Measurements from ENCODE around the gene THBD. TPM values are rescaled to one million over a fixed set of nuclear protein-coding genes. Genes with fewer than 3 reads are reported as not detected.

Gene THBD
- total RNA-seq, 1 experiment from 2014 or later, result 15.8 TPM

- DNase-seq (ENCODE audit: extremely low read depth, low read depth), result no peak
Observed at GRCh38 chr20:23018941-23019340, 30.5 kb downstream of the THBD start.

- no peak for DNase-seq (ENCODE audit: extremely low read depth, low read depth)
Observed at GRCh38 chr20:23018432-23018831, 31.0 kb downstream of the THBD start.

GRCh38 chr20:23017516-23017915 lies 32.0 kb downstream of the THBD start:
- no peak for DNase-seq (ENCODE audit: extremely low read depth, low read depth)

- no peak for DNase-seq (ENCODE audit: extremely low read depth, low read depth)
Observed at GRCh38 chr20:23013429-23013828, 36.0 kb downstream of the THBD start.

GRCh38 chr20:23011008-23011721 lies 38.3 kb downstream of the THBD start:
- DNase-seq (ENCODE audit: extremely low read depth, low read depth), result no peak

GRCh38 chr20:23010096-23010495 lies 39.4 kb downstream of the THBD start:
- no peak for DNase-seq (ENCODE audit: extremely low read depth, low read depth)

- DNase-seq (ENCODE audit: extremely low read depth, low read depth), result no peak
Observed at GRCh38 chr20:23009636-23010035, 39.8 kb downstream of the THBD start.

- DNase-seq (ENCODE audit: extremely low read depth, low read depth), result no peak
Observed at GRCh38 chr20:23008667-23009066, 40.8 kb downstream of the THBD start.

GRCh38 chr20:23007886-23008655 lies 41.4 kb downstream of the THBD start:
- DNase-seq (ENCODE audit: extremely low read depth, low read depth), result no peak

GRCh38 chr20:23007462-23007861 lies 42.0 kb downstream of the THBD start:
- DNase-seq (ENCODE audit: extremely low read depth, low read depth), result no peak

GRCh38 chr20:23005776-23006175 lies 43.7 kb downstream of the THBD start:
- no peak for DNase-seq (ENCODE audit: extremely low read depth, low read depth)

GRCh38 chr20:23003881-23004460 lies 45.5 kb downstream of the THBD start:
- no peak for DNase-seq (ENCODE audit: extremely low read depth, low read depth)

- DNase-seq (ENCODE audit: extremely low read depth, low read depth), result no peak
Observed at GRCh38 chr20:23003077-23003635, 46.3 kb downstream of the THBD start.

GRCh38 chr20:23002276-23002675 lies 47.2 kb downstream of the THBD start:
- DNase-seq (ENCODE audit: extremely low read depth, low read depth), result no peak

- no peak for DNase-seq (ENCODE audit: extremely low read depth, low read depth)
Observed at GRCh38 chr20:23000232-23000947, 49.1 kb downstream of the THBD start.

GRCh38 chr20:22999756-23000155 lies 49.7 kb downstream of the THBD start:
- no peak for DNase-seq (ENCODE audit: extremely low read depth, low read depth)

GRCh38 chr20:22998476-22998875 lies 51.0 kb downstream of the THBD start:
- no peak for DNase-seq (ENCODE audit: extremely low read depth, low read depth)

- no peak for DNase-seq (ENCODE audit: extremely low read depth, low read depth)
Observed at GRCh38 chr20:22995923-22996322, 53.5 kb downstream of the THBD start.
